Suppressor macrophage treated with lipopolysaccharide for 1 hour (primary cell): ENCODE data around the gene PDLIM7.
A peak's percentile ranks its signal among the peaks of the same experiment; 100 is the strongest.

ENCODE experiments used
- DNase-seq, 3 donors: peaks; one replicate each; pipeline ENCODE4 v3.0.0-alpha.2; 2020 to 2022

PDLIM7 gene

DNA sequence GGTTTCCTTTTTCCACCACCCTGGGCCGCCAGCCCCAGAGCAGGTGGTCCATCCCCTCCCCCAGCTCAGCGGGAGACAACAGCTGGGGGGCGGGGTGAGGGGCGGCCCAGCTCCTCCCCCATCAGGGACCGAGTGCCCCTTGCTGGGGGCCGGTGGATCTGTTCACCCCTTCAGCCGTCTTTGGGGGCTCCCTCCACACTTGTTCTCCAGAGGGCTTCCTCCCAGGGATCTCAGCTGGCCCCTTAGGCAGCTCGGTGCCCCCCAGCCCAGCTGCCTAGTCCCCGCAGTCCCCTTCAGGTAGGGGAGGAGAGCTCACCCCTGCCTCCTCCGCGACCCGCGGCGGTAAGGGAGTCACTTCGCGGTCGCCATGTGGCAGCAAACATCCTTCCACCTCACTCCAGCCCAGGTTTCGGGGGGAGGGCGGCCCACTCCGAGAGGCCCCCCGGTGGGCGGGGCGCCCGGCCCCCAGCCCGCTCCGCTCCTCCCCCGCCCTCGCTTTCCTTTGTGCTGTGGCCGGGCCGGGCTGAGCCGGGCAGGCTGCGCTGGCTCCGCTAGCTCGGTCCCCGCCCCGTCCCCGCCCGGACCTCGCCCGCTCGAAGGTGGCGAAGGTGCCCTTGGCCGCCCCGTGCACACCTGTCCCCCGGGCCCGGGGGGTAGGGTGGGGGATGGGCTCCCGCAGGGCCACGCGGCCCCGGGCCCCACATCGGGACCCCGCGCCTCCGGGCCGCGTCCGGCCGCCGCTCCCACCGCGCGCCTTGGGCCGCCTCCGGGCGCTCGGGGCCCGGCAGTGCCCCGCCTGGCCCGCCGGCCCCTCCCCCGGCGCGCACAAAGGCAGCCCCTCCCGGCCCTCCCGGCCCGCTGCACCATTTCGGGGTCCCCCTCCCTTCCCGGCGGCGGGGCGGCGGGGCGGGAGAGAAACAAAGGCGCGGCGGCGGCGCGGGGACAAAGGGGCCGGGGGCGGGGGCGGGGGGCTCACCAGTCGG, 24.7 kb downstream of the PDLIM7 start:
- DNase-seq: peak in 1 of 3 donors; percentile 31

DNA sequence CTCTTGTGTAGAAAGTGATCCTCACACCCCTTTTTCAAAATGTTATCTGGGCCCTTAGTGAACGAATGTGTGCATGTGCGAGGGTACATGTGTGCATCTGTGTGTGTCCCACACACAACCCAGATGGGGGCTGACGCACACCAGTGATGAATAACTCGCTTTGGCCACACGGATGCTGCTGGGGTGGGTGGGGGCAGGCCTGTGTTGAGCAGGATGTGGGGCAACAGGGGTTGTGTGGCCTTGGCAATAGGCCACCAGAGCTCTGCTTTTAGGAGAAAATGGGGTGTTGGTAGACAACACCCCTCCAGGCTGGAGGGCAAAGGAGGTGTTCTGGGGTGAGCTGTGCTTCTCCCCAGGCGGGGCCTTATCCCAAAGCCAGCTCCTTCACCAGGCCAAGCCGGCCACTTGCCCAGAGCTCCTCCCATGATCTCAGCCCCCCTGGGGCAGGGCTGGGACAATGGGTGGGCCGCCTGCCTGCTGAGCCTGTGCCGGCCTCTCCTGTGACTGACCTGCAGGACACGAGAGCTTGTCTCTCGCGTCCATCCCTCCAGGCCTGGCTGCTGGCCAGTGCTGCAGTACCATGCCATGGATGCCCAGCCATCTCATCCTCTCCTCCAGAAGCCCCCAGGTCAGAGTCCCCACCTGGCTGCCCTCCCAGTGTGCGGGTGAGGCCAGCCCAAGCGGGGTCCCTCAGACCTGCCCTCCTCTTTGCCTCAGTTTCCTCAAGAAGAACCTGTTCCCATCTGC, 25.6 kb downstream of the PDLIM7 start:
- DNase-seq: peak; percentile 50 to 51 (median 51)

DNA sequence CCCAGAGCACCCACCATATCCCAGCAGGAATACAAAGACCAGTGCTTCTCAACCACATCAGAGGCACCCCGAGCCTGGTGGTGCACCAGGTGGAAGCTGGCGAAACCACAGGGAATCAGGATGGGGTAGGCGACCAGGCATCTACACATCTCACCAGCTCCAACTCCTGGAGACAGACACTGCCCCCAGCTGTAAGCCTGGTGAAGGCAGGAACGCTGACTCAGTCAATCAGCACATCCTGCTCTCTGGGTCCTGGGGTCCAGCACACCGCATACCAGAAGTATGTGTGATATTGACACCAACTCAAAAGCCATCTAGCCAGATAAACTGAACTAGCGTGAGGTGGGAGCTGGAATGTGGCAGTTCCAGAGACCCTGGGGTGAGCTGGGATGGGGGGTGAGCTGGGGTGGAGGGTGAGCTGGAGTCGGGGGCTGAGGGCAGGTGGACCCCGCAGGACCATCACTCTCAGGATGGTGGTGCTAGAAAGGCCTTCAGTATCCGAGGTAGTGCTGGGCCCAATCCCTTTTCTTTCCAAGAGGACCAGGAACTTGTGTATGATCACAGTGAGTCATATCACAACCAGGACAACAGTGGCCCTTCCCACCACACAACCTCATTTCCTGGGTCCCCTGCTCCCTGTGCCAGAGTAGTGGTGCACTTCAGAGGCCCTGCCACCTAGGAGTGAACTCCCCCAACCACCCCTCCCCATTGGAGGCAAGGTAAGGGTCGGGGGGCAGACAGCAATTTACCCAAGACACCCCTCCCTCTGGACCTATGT, 26.5 kb downstream of the PDLIM7 start:
- DNase-seq: no peak

DNA sequence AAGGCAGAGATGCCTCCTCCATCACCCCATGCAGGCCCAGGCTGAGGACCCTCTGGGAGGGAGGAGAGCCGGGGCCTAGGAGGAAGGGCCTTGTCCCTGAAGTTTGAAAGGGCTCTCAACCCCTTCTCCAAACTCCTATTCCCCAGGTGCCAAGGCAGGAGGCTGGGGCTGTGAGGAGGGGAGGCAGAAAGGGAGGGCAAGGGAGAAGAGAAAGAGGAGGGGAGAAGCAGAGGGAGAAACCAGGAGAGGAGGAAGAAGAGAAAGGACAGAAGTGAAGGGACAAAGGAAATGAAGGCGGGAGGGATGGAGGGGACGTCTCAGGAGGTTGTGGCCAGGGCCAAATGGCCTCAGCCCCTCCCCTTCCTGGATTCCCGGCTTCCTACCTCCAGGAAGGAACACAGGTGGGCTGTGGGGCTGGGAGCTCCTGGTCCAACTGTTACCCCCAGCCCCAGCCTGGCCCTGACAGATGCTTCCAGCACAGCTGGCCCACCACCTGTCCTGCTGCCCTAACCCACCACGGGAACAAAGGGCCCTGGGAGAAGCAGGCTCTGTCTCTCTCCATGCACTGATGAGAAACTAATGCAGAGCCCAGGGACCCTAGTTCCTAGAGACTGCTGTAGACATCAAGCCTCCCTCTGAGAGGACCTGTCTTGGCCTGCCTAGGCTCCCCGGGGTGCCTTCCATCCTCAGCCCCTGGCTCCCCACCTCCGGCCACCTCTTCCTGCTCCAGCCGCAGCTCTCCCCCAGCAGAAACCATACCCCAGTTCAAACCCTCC, 27.5 kb downstream of the PDLIM7 start:
- DNase-seq: no peak

DNA sequence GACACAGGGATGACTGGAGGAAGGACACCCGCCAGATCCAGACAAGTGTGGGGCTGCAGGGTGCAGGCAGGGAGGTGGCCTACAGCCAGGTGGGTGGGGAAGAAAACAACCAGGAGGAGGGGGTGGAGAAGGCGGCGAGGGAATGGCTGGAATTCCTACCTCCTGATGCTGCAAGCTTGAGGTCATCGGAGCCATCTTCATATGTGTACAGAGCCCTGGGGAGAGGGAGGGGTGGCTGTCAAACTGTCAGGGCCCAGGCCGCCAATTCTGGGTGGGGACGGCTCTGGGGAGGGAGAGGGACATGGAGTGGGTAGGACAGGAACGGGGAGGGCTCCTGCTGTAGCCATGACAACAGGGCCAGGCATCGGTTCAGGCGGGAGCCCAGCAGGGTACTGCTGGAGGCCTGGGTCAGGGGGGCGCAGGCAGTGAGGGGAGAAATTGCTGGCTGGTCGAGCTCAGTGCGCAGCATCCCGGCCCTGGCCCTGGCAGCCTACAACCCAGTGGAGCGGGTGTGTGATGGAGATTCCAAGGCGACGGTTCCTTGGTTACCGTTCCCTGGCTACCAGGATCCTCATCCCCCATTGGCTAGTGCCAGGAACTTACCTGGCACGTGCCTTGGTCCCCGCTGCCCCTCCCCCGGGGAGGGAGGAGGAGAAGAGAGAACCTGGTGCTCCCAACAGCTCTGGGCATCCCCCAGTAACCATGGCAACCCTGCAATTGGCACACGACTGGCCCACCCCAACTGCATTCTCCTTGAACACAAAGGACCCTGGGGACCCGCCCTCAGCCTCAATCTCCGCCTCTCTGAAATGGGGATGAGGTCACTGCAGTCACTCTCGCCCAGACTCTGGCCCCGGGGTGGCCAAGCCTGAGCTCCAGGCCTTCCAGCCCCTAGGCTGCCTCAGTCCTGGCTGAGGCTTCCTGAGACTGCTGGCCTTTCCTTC, 28.4 kb downstream of the PDLIM7 start:
- no peak for DNase-seq

DNA sequence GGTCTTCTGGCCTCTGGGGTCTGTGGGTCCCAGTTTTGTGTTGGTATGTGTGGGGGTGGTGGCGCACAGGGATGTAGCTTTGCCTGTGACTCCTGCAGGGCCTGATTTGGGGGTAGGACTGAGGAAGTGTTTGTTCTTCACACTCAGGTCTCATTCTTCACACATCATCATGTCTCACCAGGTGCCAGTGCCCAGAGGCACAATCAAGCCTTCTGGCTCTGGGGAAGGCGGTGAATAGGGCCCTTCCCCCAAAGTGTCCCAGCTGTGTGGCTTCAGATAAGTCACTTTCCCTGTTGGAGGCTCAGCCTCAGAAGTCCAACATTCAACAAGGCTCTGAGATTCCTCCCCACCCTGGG, 29.1 kb downstream of the PDLIM7 start:
- no peak for DNase-seq

DNA sequence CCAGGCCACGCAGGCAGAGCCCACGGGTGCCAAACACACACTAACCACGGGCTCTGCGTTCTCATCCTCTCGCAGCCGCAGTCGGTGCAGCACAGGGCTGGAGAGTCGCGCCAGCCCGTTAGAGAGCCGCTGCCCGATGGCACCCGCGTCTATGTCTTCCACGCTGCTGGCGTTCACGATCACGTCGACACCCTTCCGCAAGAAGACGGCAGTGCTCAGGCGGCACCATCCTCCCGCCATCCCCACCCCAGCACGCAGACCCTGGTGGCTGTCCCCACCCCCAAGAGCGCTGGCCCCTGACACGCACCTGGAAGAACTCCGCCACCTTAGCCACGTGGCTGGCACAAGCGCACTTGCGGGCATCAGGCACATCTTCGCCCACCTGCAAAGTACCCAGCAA, 30.0 kb downstream of the PDLIM7 start:
- DNase-seq: no peak

DNA sequence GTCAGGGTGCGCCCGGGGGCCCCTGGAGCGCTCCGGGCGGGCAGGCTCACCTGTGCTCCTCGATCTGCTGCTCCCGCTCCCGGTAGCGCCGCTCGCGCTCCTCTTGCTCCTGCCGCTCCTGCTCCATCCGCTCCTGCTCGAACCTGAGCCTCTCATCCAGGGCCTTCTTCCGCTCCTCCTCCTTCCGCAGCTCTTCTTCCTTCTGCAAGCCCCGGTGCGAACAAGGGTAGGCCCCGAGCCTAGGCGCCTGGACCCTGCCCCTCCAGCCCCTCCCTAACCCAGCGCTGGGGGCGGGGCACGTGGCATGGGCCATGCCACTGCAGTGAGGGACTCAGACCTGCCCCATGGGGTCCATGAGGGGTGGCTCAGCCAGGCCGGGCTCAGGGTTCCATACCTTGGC, 30.5 kb downstream of the PDLIM7 start:
- no peak for DNase-seq

DNA sequence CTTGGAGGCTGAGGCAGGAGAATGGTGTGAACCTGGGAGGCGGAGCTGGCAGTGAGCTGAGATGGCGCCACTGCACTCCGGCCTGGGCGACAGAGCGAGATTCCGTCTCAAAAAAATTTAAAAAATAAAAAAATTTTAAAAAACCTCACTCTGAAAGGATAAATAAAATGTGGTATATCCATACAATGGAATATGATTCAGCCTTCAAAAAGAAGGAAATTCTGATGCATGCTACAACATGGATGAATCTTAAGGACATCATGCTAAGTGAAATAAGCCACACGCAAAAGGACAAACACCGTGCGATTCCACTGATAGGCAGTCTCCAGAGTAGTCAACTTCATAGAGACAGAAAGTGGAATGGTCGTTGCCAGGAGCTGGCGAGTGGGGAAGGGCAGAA, 32.4 kb downstream of the PDLIM7 start:
- no peak for DNase-seq

DNA sequence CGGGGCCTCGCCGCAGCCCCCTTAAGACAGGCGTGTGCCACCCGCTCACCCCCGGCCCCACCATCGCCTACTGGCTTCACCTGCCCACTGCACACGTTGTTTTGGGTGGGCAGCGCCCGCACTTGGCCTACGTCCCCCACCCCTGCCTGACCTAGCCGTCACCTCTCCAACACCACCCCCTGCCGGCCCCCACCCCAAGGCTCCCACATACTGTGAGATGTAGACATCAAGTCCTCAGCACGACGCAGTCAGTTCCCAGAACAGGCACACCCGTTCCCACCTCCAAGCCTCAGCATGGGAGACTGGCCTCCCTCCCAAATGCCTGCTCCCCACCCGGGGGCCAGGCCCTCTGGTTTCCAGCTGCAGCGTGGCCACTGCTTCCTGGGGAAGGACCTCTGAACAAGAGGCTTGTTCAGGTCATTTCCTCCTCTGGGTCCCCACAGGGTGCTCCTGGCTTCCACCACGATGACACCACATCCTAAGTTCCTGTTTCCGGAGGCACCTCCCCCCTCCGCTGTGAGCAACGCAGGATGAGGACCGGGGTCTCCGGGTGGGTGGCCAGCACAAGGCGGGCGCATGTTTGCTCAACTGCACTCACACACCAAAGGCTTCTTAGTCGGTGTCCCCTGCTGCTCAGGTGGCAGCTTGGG, 35.3 kb downstream of the PDLIM7 start:
- DNase-seq: peak; percentile 78 to 79 (median 78)

DNA sequence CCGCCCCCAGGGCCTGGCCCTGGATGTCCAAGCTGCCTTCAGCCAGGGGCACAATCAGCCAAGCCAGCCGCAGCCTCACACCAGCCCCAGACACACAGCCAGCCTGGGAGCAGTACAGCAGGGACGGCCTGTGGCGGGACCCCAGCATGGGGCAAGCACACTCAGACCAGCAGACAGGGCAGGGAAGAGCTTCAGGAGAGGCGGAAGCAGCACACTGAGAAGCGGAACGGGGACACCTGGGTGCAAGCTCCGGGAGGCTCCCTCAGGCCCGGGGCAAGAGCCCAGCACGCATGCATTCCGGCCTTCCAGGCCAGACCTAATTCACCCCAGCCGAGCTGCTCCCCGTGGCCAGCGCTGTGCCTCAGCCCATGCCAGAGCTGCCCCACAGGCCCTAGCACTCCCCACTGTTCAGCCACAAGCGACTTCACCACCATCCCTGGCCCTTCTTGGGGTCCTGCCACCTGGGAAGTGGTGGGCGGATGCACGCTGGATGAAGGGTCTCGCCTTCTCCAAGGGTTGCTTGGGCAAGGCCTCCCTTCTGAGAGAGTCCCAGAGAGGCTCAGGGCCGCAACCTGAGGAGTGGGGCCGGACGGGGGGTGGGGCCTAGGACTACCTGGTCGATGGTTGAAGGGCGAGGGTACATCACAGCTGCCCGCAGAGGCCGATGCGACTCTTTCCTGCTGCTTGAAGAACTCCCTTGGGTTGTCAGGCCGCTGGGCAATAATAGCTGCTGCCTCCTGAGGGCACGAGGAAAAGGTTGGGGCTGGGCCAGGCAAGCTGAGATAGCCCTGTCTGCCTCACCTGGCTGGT, 37.4 kb downstream of the PDLIM7 start:
- DNase-seq: no peak

DNA sequence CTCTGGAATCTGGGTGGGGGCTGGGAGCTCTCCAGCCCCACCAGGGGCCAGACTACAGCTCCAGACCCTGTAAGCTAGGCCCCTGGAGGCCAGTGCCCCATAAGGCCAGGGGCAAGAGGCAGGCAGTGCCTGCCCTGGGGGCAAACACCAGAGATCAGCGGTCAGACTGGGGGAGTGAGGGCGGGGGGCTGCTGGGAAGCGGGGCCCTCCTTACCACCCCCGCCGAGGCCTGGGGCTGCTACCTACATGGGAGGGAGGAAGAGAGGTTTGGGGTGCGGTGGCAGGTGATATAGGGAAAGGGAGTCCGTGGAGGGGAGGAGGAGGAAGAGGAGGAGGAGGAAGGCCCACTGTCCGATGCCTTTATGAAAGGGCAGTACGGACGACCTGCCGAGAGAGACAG, 38.0 kb downstream of the PDLIM7 start:
- DNase-seq: no peak

DNA sequence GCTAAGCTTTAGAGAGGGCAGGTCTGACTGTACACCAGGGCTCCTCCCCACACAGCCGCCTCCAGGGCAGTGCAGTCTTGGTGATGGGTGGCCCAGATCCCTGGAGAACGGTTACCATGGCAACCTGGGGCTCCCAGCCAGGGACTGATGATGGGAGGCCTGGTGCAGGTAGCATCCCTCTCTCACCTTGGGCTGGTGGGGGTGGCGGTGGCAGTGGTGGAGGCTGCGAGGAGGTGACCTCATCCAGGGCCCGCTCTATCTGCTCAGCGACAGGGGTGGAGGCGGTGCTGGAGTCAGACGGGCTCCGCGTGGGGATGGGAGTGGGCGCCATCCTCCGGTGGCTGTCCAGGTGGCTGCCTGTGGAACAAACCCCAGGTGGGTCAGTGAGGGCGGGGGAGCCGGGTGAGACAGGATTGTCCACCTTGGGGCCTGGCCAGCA, 38.5 kb downstream of the PDLIM7 start:
- no peak for DNase-seq

DNA sequence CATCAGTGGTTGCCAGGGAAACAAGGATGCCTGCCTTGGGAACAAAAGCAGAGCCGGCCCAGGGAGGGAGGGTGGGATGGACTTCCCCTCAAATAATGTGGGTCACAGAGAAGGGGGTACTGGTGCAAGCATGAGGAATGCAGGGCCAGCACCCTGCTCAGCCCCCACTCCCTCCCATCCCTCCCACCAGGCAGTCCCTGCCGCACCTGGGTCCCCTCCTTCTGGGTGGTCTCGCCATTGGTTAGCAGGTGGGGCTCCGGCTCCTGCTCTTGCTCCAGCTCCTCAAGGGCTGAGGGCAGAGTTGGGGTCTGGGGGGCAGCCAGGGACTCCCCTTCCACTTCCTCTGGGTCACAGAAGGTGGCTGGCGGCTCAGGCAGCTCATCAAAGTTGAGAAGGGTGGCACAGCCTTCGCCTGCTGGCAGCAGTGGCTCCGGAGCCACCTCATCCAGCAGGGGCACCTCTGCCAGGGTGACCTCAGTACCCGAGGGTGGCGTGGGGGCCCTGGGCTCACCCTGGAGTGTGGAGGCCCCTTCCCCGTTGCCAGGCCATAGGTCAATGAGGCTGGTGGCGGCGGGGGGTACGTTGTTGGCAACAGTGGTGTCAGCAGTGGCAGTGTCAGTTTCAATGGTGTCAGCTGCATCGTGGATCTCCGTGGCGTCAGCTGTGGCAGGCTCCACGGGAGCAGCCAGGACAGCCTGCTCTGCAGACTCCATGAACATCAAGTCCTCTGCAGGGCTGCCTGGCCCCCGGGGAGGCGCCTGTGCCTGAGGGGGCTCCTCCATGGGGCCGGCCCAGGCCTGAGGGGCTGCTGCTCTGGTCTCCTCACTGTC, 39.3 kb downstream of the PDLIM7 start:
- DNase-seq: no peak

DNA sequence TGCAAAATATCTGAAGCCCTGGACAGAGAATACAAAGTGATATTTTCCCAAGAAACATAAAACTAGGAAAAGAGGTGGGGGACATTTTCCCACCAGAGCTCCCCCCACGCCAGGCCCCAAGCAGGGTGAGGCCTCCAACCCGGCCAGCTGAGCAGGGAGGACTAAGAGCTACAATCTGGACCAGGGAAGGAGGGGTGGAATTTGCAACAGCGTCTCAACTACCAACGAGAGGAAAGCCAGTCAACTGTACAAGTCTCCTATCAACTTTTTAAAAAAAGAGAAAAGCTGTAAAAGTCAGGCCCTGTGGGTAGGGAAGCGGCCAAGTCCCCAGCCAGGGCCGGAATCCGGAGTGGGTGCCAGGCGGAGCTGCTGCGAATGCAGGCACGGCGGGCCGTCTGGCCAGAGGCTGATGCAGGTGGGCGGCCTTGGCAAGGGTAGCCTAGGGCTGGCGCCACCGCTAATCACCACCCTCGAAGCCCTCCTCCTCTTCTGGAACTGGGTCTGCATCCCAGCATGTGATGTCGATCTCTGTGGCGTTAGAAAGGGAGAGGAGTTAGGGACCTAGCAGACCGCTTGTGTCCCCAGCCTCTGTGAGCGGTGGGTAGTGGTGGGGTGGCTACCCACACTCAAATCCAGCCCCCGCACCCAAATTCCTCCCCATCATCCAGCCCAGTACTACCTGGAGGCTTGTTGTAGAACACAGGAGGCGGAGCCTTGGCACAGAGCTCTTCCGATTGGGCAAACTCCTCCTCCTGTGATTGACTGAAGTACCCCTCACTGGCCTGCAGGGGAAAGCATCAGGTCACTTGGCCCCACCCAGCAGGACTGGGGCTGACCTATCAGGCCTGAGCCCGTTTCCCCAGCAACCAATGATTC, 40.2 kb downstream of the PDLIM7 start:
- DNase-seq: peak; percentile 94 to 97 (median 94)

DNA sequence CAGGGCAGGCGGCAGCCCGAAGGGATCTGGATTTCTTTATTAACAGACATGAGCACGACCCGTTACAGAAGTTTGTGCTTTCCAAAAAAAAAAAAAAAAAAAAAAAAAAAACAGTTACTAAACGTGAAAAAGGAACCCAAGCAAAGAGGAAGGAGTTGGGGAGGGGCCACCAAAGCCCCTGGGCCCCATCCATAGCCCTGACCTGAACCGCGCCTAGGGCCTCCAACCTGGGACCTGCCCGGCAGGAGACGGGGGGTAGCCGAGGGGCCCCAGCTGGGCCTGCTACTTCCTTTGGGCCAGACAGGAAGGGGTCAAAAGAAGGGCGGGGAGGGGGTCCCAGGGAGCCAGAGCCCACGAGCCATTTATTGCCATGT, 40.8 kb downstream of the PDLIM7 start:
- DNase-seq: no peak

DNA sequence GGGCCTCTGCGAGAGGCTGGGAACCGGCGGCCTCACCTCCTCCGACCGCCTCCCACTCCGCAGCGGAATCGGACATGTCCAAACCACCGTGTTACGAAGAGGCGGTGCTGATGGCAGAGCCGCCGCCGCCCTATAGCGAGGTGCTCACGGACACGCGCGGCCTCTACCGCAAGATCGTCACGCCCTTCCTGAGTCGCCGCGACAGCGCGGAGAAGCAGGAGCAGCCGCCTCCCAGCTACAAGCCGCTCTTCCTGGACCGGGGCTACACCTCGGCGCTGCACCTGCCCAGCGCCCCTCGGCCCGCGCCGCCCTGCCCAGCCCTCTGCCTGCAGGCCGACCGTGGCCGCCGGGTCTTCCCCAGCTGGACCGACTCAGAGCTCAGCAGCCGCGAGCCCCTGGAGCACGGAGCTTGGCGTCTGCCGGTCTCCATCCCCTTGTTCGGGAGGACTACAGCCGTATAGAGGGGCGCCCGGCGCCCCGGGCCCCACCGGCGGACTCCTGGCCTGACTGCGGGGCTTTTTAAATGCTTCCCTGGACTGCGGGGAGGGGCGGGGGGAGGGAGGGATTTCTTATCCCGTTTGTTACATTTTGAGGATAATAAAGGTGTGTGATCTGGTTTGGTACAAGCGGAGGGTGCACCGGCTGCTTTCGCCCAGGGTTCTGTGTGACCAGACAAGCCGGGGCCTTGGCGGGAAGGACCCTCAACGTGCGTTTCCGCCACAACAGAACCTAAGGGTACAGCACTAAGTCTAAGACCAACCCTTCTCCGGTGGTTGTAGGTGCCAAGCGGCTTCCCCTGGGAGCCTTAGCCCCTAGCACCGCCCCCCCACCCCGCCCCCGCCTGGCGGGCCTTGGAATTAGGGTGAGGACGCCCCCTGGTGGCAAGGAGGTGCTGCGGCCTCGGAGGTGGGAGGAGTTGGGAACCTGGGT, 41.5 kb downstream of the PDLIM7 start:
- DNase-seq: peak; percentile 88 to 97 (median 95)
